Measurements from ENCODE around the gene TBL1Y. TPM values are rescaled to one million over a fixed set of nuclear protein-coding genes. Genes with fewer than 3 reads are reported as not detected.

TBL1Y gene
- total RNA-seq, result not detected in 2 replicates

DNA sequence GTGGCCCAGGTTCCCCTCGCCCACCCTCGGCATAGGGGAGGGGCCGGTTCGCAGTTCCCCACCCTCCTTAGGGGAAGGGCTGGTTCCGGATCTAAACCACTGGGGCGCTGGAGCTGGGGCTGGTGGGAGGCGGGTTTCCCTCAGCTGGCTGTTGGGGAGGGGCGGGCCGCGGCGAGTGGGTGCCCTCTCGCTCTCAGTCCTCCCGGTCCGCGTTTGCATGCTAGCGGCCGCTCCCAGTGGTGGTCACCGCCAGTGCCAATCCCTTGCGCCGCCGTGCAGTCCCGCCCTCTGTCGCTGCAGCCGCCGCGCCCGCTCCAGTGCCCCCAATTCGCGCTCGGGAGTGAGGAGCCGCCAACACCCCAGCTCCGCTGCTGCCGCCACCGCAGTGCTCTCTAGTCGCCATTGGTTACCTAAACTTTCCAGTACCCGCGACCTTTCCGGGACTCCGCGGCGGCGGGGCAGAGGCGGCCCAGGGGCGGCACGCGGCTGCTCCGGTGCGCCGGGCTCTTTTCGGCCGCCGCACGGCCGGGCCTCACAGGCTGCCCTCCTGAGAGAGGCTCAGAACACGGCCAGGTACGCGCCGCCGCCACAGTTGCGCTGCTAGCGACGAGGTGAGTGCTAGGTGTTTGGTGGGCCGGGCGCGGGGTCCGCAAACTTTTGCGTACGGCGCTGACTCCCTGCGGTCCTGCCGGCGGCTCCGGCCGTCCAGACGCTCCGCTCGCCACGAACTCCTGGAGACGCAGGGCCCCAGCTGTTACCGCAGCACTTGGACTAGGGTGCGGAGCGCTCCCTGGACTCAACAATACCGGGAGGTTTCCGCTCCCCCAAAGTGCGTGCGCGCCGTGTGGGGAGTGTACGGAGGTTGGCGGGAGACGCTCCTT is at the start of gene TBL1Y:
TSS of gene TBL1Y (plus strand) at position 326 of the 881 bp plus-strand sequence. CDS start 114,388 bp downstream, outside the sequence.

DNA sequence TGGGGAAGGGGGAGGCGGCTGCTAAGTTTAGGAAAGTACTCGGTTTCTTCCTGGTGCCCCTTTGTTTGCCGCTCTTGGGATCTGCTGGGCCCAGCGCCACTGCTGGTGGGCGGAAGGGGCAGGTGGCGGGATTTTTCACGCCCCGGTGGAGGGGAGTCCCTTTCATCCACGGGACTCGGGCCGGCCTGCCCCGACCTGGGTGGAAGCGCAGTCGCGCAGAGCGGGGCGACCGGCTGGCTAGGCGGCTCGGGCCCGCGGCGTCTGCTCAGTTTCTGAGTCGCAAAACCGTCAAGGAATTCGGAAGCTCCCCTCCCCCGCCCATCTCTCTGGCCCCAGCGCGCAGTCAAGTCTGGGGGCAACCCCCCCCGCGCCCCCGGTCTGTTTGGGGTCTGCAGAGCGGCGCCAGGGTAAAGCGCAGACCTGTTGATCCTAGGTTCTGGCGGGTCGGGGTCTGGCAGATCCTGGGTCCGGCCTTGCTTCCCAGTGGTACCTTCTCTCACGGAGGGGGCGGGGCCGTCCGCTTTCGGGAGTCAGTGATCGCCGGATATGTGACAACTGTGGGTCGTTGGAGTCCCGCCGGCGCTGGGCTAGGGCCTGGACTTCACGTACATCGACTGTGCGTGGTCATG is 870 bp downstream of the TBL1Y start, which contains the start of gene AMELY:
TSS of gene AMELY (minus strand) at position 500 of the 629 bp plus-strand sequence. CDS start 39,144 bp downstream, outside the sequence.

Other genes with a start within 250 kb of the TBL1Y start
- gene AMELY, start 1.1 kb downstream of the TBL1Y start, total RNA-seq, result not detected in 2 replicates